ENCODE measurements around the gene PDE4D.

The PDE4D gene

GRCh38 chr5:59439303-59439702, 454.2 kb downstream of the PDE4D start:
- no peak for TF ChIP-seq POU2F2 (IDR thresholded peaks at IDR 0.05; ENCODE audit: low read depth, low read length)
- no peak for TF ChIP-seq PAX5 (IDR thresholded peaks at IDR 0.05; ENCODE audit: insufficient read depth, low read length, severe bottlenecking)
- no peak for TF ChIP-seq TAF1 (IDR thresholded peaks at IDR 0.05; ENCODE audit: low read depth, low read length)
- TF ChIP-seq SPI1 (IDR thresholded peaks at IDR 0.05; ENCODE audit: low read depth, low read length): no peak
- no peak for TF ChIP-seq POLR2A (IDR thresholded peaks at IDR 0.05; ENCODE audit: low read depth, low read length)
- TF ChIP-seq POLR2AphosphoS5 (IDR thresholded peaks at IDR 0.05; ENCODE audit: low read depth, low read length): no peak
- FAIRE-seq (no peak), DNase-seq (ENCODE audit: insufficient read length, low spot score) (no peak)

GRCh38 chr5:59437176-59437575, 456.4 kb downstream of the PDE4D start:
- no peak for FAIRE-seq
- no peak for DNase-seq (ENCODE audit: insufficient read length, low spot score)

GRCh38 chr5:59436364-59437148, 457.0 kb downstream of the PDE4D start:
- no peak for FAIRE-seq
- no peak for TF ChIP-seq POLR2A (IDR thresholded peaks at IDR 0.05; ENCODE audit: low read depth, low read length)
- TF ChIP-seq PAX5 (IDR thresholded peaks at IDR 0.05; ENCODE audit: insufficient read depth, low read length, severe bottlenecking): no peak
- no peak for TF ChIP-seq TAF1 (IDR thresholded peaks at IDR 0.05; ENCODE audit: low read depth, low read length)
- TF ChIP-seq POU2F2 (IDR thresholded peaks at IDR 0.05; ENCODE audit: low read depth, low read length): no peak
- TF ChIP-seq POLR2AphosphoS5 (IDR thresholded peaks at IDR 0.05; ENCODE audit: low read depth, low read length): no peak
- TF ChIP-seq SPI1 (IDR thresholded peaks at IDR 0.05; ENCODE audit: low read depth, low read length): no peak
- no peak for DNase-seq (ENCODE audit: insufficient read length, low spot score)

More at GRCh38 chr5:59437176-59437575, 456.4 kb downstream of the PDE4D start:
- TF ChIP-seq SPI1 (IDR thresholded peaks at IDR 0.05; ENCODE audit: low read depth, low read length) (no peak), POLR2AphosphoS5 (IDR thresholded peaks at IDR 0.05; ENCODE audit: low read depth, low read length) (no peak), POLR2A (IDR thresholded peaks at IDR 0.05; ENCODE audit: low read depth, low read length) (no peak), PAX5 (IDR thresholded peaks at IDR 0.05; ENCODE audit: insufficient read depth, low read length, severe bottlenecking) (no peak), TAF1 (IDR thresholded peaks at IDR 0.05; ENCODE audit: low read depth, low read length) (no peak), POU2F2 (IDR thresholded peaks at IDR 0.05; ENCODE audit: low read depth, low read length) (no peak)

- FAIRE-seq (no peak), DNase-seq (ENCODE audit: insufficient read length, low spot score) (no peak)
- TF ChIP-seq POLR2A (IDR thresholded peaks at IDR 0.05; ENCODE audit: low read depth, low read length) (no peak), SPI1 (IDR thresholded peaks at IDR 0.05; ENCODE audit: low read depth, low read length) (no peak), TAF1 (IDR thresholded peaks at IDR 0.05; ENCODE audit: low read depth, low read length) (no peak), POLR2AphosphoS5 (IDR thresholded peaks at IDR 0.05; ENCODE audit: low read depth, low read length) (no peak), PAX5 (IDR thresholded peaks at IDR 0.05; ENCODE audit: insufficient read depth, low read length, severe bottlenecking) (no peak), POU2F2 (IDR thresholded peaks at IDR 0.05; ENCODE audit: low read depth, low read length) (no peak)
These were observed 460.4 kb downstream of the PDE4D start for GRCh38 chr5:59433174-59433573.

- TF ChIP-seq POLR2A (IDR thresholded peaks at IDR 0.05; ENCODE audit: low read depth, low read length) (no peak), POLR2AphosphoS5 (IDR thresholded peaks at IDR 0.05; ENCODE audit: low read depth, low read length) (no peak), PAX5 (IDR thresholded peaks at IDR 0.05; ENCODE audit: insufficient read depth, low read length, severe bottlenecking) (no peak), SPI1 (IDR thresholded peaks at IDR 0.05; ENCODE audit: low read depth, low read length) (no peak), TAF1 (IDR thresholded peaks at IDR 0.05; ENCODE audit: low read depth, low read length) (no peak), POU2F2 (IDR thresholded peaks at IDR 0.05; ENCODE audit: low read depth, low read length) (no peak)
- DNase-seq (ENCODE audit: insufficient read length, low spot score): no peak
- FAIRE-seq: no peak
These were observed 463.4 kb downstream of the PDE4D start for GRCh38 chr5:59430066-59430685.

- TF ChIP-seq POLR2A (IDR thresholded peaks at IDR 0.05; ENCODE audit: low read depth, low read length) (no peak), POU2F2 (IDR thresholded peaks at IDR 0.05; ENCODE audit: low read depth, low read length) (no peak), PAX5 (IDR thresholded peaks at IDR 0.05; ENCODE audit: insufficient read depth, low read length, severe bottlenecking) (no peak), TAF1 (IDR thresholded peaks at IDR 0.05; ENCODE audit: low read depth, low read length) (no peak), POLR2AphosphoS5 (IDR thresholded peaks at IDR 0.05; ENCODE audit: low read depth, low read length) (no peak), SPI1 (IDR thresholded peaks at IDR 0.05; ENCODE audit: low read depth, low read length) (no peak)
- DNase-seq (ENCODE audit: insufficient read length, low spot score) (no peak), FAIRE-seq (no peak)
These were observed 465.1 kb downstream of the PDE4D start for GRCh38 chr5:59428391-59428790.

GRCh38 chr5:59424515-59424914, 469.0 kb downstream of the PDE4D start:
- DNase-seq (ENCODE audit: insufficient read length, low spot score) (no peak), FAIRE-seq (no peak)
- no peak for TF ChIP-seq POLR2AphosphoS5 (IDR thresholded peaks at IDR 0.05; ENCODE audit: low read depth, low read length)
- no peak for TF ChIP-seq TAF1 (IDR thresholded peaks at IDR 0.05; ENCODE audit: low read depth, low read length)
- no peak for TF ChIP-seq POLR2A (IDR thresholded peaks at IDR 0.05; ENCODE audit: low read depth, low read length)
- no peak for TF ChIP-seq PAX5 (IDR thresholded peaks at IDR 0.05; ENCODE audit: insufficient read depth, low read length, severe bottlenecking)
- no peak for TF ChIP-seq SPI1 (IDR thresholded peaks at IDR 0.05; ENCODE audit: low read depth, low read length)
- TF ChIP-seq POU2F2 (IDR thresholded peaks at IDR 0.05; ENCODE audit: low read depth, low read length): no peak

- FAIRE-seq: no peak
- no peak for DNase-seq (ENCODE audit: insufficient read length, low spot score)
- TF ChIP-seq POLR2AphosphoS5 (IDR thresholded peaks at IDR 0.05; ENCODE audit: low read depth, low read length): no peak
- TF ChIP-seq PAX5 (IDR thresholded peaks at IDR 0.05; ENCODE audit: insufficient read depth, low read length, severe bottlenecking): no peak
- no peak for TF ChIP-seq POU2F2 (IDR thresholded peaks at IDR 0.05; ENCODE audit: low read depth, low read length)
- no peak for TF ChIP-seq SPI1 (IDR thresholded peaks at IDR 0.05; ENCODE audit: low read depth, low read length)
- TF ChIP-seq TAF1 (IDR thresholded peaks at IDR 0.05; ENCODE audit: low read depth, low read length): no peak
- no peak for TF ChIP-seq POLR2A (IDR thresholded peaks at IDR 0.05; ENCODE audit: low read depth, low read length)
These were observed 470.5 kb downstream of the PDE4D start for GRCh38 chr5:59423021-59423420.
